Fibroblast of mammary gland (primary cell): Measurements from ENCODE around the gene GJD4.

Source experiments
- DNase-seq: peaks from one replicate; pipeline ENCODE4 v3.0.0-alpha.2; 2010; ENCODE audit warnings: low read depth
- H3K4me3 ChIP-seq: 2 replicates; pipeline ENCODE4 v1.5.1; 2011; ENCODE audit warnings: low read depth, mild to moderate bottlenecking, low read length, moderate library complexity; ENCODE audit not compliant: control insufficient read depth
- CTCF ChIP-seq: conservative IDR thresholded peaks from 2 replicates; pipeline ENCODE4 v1.5.1; 2011; ENCODE audit warnings: low read depth, low read length, inconsistent platforms; ENCODE audit not compliant: control insufficient read depth, insufficient read depth

Gene GJD4

GRCh38 chr10:35657621-35658020 is 52.5 kb downstream of the GJD4 start:
- H3K4me3 ChIP-seq: no peak overlapping the region
- TF ChIP-seq CTCF: no peak
- DNase-seq: no peak
